HG02884 (cell line): ENCODE data around the gene VWA7.

Source experiments
- ATAC-seq: cut with Tn5 transposase; IDR thresholded peaks from one replicate; pipeline ENCODE4 v1.9.1; 2021; ENCODE audit warnings: mild to moderate bottlenecking, moderate library complexity; ENCODE audit not compliant: unreplicated experiment

VWA7 gene

DNA sequence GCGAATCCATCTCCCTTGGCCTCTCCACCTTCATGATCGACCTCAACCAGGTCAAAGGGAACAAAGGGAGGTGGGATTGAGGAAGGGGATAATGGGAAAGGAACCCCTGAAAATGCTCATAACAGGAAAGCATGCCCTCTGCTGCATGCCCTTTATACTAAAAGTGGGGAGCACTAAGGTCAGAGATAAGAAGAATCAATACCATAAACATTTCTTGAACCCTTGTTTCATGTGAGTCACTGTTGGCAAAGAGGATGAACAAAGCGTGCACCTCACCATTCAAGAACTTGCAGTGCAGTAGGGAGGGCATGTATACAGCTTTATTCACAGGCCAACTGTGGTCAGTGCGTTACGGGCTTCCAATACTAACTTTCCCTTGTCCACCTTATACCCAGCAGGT is 16.3 kb downstream of the VWA7 start:
- ATAC-seq, result no peak

DNA sequence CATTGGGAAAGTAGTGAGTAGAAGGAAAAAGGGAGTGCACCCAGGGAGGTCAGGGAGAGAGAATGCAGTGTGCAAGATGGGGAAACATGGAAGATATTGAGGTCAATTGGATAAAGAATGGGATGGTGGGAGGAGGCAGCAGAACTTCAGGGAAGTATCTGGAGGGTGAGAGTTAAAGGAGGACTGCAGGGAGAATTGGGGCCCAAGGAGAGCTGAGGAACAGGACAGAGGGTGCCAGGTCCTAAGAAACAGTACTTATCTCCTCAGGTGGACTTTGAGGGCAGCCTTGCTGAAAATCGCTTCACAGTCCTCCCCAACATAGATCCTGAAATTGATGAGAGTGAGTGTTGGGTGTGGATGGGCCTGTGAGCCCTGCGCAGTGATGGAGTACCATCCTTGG is 18.8 kb downstream of the VWA7 start:
- no peak for ATAC-seq

DNA sequence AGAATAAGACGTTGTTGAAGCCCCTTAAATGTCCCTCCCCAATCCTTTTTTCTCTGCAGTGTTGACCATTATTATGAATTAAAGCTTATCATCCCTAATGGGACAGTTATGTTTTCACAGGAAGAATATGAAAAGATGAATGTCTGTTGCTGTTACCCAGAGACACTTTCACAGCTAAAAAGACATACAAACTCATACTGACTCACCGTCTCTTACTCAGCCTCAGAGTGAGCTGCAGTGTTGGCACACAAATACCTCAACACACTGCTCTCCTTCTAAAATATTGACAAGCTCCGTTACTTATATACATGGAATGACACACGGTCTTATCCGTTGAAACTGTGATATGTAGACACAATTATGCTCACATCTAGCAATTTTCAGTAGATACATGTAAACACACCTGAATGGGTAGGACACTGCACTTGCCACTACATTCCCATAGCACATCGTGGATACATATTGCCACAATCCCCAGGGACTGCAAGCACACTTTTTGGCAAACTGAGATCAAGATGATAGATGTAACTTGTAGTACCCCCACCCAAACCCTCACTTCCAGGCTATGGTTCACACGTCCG is 24.3 kb downstream of the VWA7 start:
- no peak for ATAC-seq

DNA sequence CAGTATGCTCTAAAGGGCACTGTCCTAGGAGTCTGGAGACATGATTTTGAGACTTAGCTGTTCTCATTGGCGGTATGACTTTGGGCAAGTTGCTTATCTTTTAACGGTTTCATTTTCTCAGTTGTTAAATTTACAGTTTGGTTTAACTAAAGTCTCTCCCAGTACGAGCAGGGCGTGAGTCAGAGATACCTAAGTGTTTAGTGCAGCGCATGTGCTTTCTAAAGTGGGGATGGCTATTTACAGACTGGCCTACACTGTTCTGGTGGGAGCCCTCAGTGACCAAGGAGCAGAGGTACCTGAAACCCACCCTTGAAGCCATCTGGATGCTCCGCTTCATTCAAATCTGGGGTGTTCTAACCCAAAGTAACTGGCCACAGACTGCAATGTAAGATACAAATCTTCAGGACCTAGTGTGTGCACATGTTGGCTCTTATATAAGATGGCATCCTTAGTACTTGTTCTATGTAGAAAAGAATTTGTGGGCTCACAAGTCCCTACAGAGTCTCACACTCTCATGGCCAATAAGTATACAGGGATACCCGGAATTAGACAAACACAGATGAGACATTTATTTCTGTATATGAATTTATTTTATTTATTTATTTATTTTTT is 26.6 kb downstream of the VWA7 start:
- ATAC-seq, result no peak

DNA sequence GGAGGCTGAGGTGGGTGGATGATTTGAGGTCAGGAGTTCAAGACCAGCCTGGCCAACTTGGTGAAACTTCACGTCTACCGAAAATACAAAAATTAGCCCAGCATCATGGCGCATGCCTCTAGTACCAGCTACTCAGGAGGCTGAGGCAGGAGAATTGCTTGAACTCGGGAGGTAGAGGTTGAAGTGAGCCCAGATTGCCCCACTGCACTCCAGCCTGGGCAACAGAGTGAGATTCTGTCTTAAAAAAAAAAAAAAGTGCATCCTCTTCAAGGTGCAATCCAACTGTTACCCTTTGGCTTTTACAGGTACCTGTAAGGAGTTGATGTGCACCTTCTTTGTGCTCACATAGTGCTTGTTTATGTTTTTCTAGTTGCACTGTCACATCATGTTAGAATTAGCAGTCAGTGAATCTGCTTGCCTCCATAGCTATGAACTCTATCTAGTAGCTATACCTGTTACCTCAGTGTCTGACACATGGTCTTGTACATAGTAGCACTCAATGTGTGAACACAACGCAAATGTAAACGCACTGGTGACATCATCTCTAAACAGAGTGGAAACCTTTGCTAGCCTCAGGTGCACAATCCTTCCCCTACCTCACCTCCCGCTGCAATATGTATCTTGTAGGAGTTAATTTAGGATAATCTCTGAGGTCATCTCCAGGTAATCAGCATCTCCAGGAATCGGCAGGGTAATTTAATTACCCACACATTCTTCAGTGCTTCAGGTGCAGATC is 27.7 kb downstream of the VWA7 start:
- ATAC-seq, result no peak

DNA sequence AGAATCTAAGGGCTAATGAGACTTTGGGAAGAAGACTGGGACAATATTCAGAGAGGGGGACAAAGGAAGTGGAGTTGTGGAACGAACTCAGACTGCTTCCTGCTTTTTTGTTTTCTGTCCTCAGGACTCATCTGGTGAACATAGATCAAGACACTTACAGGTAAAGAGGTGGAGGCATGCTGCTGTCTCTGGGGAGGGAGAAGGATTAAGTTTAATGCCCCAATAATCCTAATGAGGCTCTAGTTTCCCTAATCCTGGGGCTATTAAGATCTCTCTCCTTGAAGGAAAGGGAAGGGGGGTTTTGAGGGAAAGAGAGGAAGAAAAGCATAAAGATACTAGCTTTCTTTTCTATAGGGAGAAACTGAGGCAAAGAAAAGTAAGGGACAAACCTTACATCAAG is 32.7 kb downstream of the VWA7 start:
- no peak for ATAC-seq

DNA sequence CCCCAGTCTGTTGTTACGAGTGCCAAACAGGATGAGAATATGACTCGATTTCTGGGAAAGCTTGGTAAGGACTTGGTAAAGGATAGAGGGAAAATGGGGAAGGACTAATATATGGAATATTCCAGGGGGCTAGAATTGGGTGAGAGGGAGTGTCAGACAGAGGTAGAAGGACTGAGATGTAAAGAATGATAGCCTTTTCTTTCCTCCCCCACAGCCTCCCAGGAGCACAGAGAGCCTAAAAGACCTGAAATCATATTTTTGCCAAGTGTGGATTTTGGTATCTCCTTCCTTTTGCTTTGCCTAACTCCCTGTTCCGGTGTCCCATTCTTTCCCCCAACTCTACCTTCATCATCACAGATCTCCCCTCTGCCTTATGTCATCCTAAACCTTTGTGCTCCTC is 34.2 kb downstream of the VWA7 start:
- ATAC-seq, result no peak

DNA sequence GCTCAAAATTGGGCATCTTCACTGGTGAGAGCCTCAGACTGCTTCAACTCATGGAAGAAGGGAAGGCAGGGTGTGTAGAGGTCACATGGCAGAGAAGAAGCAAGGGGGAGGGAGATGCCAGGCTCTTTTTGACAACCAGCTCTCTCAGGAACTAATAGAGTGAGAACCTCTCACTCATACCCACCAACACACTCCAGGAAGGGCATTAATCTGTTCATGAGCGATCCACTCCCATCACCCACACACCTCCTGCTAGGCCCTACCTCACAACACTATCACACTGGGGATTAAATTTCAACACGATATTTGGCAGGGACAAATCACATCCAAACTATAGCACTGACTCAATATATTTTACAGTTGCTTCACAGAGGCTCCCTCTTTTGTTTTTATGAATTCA is 35.3 kb downstream of the VWA7 start:
- no peak for ATAC-seq

DNA sequence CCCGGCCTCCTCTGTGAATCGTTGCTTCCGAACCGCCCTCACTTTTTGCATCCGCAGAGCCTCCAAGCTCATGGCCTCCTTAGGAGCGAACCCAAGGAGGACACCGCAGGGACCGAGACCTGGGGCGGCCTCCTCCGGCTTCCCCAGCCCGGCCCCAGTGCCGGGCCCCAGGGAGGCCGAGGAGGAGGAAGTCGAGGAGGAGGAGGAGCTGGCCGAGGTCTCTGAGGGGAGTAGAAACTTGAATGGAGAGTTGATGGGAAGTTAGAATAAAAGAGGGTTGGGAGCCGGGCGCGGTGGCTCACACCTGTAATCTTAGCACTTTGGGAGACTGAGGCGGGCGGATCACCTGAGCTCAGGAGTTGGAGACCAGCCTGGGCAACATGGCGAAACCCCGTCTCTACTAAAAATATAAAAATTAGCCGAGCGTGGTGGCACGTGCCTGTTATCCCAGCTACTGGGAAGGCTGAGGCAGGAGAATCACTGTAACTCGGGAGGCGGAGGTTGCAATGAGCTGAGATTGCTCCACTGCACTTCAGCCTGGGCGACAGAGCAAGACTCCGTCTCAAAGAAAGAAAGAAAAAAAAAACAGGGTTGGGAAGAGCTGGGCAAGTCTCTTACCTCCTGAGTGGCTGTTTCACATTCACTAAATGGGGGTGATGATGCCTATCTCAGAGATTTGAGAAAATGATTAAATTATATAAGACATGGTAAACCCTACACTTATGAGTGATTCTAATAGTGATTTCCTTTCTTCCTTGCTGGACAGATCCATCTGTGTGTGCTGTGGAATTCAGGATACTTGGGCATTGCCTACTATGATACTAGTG is 36.5 kb downstream of the VWA7 start:
- ATAC-seq, result peak; percentile 4

DNA sequence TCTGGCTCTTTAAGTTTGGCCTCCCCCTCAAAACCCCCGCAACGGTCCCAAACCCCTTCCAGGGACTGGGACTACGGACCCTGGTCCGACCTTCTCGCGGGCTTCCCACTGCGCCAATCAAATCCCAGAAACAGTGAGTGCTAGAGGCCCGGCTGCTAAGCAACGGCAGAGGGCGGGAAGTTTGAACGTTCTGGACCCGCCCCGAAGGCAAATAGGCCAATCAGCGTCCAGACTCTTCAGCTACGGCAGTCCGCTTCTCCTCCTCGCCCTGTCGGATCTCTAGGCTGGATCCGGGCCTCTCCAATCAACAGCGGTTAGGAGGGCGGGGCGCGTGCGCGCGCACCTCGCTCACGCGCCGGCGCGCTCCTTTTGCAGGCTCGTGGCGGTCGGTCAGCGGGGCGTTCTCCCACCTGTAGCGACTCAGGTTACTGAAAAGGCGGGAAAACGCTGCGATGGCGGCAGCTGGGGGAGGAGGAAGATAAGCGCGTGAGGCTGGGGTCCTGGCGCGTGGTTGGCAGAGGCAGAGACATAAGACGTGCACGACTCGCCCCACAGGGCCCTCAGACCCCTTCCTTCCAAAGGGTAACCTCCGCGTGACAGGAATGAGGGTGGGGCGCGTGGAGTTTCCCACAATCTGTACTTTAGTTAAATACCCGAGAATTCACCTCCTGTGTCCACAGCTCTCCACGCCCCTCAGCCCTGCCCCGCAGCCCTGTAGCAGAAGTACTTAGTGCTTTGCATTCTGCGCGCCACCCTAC is 37.3 kb downstream of the VWA7 start, which contains the start of gene MSH5:
Gene MSH5, plus strand, starts transcription at position 367 of the 758 bp plus-strand sequence. CDS start 462 bp downstream, outside the sequence.
- peak; percentile 63 for ATAC-seq

DNA sequence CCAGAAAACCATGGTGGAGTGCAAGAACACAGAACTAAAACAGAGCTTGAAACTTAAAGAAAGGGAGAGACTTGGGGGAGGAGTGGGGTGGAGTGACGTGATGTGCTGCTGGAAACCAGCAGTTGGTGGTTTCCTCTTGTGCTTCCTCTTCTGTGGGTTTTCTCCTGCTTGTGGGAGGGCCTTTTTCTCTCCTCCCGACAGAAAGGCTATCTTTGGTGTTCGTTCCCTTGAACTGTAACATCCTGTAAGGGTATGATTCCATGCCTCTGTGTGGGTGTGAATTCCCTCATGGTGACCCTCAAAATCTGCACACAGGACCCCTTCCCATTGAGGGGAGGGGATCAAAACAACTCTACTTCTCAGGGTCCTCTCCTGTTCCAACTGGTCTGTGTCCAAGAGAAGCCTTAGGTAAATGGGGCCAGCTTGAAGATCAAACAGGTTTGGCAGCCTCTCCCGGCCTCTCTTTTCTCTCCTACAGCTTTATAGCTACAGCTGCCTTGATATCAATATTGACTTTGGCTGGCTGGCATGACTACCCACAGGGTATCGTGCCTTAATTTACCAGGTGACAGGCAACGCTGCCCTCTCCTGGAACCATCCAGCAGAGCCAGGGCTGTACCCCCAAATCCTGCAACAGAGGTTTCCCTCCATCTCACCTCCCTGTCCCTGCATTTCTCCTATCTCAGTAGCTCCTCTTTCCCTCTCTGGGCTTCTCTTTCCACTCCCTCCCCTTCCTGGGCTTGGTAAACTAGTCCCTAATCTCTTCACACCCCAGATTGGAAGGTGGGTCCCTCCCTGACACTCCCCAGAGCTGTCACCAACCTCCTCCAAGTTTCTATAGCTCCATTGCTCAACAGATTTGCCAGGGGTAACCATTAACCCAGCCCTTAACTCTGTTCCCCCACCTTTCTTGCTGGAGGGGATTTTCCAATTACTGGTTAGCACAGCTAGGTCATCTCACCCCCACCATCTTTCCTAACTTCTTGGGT is 38.8 kb downstream of the VWA7 start:
- no peak for ATAC-seq

DNA sequence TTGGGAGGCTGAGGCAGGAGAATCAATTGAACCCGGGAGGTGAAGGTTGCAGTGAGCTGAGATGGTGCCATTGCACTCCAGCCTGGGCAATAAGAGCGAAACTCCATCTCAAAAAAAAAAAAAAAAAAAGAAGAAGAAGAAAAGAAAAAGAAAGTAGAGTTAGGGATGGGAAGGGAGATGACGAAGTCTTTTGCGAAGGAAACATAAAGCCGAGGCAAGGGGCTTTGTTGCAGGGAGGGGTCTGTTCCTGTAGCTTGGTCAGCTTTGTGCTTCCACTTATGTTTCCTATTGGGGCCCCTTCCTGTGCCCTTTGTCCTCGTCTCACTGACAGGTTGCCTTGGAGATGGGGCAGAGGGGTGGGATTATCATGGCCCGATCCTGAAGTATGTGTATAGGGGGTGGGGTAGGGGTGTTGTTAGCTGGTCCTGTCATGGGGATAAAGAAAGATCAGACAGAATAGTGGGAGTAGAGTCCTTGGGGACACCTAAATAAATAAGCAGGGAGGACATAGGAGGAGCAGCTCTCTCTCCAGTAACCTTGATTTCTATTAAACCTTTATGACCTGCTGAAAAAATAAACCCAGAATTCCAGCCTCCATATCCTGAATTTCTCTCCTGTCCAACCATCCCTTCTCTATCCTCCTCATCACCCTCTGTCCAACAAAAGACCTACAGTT is 39.7 kb downstream of the VWA7 start:
- ATAC-seq, result no peak

DNA sequence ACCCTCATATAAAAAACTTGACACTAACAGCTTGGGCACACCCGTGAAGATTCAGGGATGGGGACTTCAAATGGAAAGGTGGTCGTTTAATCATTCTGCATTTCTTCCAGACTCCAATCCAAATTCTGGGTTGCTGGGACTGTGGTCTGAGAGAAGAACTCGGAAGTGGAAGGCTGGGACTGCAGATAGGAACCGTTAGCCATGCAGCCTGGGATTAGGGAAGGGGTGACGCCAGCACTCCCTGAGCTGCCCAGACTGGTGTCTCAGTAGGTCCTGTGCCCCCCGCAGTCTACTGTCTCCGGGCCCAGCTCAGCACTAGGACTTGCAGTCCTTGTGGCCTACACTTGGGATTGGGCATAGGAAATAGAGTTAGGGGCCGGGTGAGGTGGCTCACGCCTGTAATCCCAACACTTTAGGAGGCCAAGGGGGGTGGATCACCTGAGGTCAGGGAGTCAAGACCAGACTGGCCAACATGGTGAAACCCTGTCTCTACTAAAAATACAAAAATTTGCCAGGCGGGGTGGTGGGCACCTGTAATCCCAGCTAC is 40.3 kb downstream of the VWA7 start:
- ATAC-seq, result no peak

DNA sequence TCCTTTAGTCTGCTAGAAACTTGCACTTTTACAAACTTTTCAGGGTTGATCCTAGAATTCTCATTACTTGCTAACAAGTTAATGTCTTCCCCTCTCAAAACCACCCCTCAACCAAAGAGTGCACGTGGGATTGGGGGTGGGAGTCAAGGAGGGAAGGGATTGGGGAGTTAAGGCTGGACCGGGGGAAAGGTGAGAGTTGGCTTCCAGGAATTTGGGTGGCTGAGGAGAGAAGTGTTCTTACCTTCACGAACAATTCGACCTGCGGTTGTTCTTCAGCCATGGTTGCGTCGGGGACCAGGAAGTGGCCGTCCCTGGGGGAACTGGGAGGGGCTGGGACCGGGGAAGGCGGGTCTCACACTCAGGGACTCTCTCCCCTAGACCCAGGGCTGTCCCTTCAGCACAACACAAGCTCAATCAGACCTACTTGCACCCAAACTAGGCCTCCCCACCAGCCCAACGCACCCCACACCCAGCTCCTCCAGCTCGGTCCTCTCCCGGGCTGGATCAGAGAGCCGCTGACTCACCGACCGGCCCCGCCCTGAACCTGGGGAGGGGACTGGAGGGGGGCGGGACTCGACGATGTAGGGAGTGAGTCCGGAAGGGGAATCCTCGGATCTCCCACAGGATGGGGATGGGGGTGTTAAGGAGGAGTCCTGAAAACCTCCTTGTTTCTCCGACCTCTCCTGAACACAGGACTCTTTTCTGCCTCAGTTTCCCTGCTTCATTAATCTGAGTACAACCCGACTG is 40.9 kb downstream of the VWA7 start, which contains the start of gene CLIC1:
Gene CLIC1, minus strand, starts transcription at position 510 of the 747 bp plus-strand sequence. Its CDS starts 230 bp downstream, at position 280.
- ATAC-seq, result no peak

DNA sequence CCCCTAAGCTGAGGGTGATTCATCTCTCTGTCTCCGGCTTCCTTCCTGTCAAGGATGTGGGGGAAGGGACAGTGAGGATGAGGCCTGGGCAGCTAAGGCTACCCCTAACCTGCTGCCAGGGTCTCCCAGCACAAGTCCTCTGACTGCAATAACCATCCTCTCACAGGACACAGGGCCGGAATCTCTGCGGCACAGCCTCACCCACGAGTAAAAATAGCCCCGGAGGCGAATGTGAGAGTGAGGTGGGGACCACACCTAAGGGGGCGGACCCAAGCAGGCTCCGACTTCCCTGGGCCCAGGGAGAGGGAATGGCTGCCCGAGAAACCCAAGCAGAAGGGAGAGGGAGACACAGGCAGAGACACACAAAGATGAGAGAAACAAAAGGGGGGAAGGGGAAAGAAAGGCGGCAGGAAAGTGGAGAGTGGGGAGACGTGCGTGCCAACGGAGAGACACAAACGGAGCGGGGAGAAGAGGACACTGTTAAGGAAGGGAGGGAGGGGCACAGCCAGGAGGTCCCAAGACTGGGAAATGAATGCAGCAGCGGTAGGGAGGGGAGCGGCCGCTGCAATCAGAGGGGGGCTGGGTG is 42.2 kb downstream of the VWA7 start:
- ATAC-seq, result no peak

DNA sequence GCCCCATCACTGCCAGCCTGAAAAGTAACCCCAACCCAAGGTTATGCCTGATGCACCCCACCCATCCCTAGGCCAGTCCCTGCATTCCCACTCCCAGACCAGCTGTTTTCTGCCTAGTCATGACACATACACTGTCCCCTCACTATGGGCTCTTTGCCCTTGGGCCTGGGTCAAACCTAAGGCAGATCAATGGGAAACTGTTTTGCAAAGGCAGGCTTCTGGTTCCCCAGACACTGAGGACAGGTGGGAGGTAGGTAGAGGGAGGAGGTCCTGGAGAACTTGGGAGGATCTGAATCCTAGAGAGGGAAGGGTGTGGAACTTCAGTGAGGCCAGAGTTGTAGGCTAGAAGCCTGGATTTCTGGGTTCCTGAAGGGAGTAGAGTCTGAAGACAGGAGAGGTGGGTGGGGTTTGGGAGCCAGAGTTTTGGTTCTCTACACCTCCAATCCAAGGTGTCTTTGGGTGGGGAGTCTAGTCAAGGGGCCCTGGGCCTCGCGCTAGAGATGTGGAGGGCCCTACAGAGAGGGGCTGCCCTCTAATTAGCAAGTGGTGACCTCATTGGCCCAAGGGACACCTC is 42.8 kb downstream of the VWA7 start:
- ATAC-seq, result no peak

DNA sequence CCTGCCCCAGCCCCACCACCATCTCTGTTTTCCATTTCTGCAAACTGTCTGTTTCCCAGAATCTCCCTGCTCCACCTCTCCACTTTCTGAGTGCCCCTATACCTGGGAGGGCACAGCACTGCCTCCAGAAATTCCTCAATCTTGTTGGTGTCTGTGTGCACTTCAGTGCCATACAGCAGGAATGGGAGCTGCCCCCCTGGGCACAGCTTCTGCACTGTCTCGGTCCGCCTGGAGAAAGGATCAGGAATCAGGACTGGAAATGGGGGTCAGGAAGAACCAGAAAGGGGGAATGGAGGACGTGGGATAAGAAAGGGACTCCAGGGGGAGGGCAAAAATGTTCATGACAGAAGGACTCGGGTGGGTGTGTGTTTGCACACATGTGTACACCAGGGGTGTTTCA is 43.4 kb downstream of the VWA7 start:
- ATAC-seq, result no peak
